ENCODE results near the gene WWC1.

Gene WWC1

GRCh38 chr5:168451565-168451964 is 160.1 kb downstream of the WWC1 start:
- TF ChIP-seq POU2F2 (IDR thresholded peaks at IDR 0.05; ENCODE audit: low read depth, low read length): no peak
- no peak for TF ChIP-seq POLR2A (IDR thresholded peaks at IDR 0.05; ENCODE audit: low read depth, low read length)
- no peak for TF ChIP-seq POLR2AphosphoS5 (IDR thresholded peaks at IDR 0.05; ENCODE audit: low read depth, low read length)
- TF ChIP-seq TAF1 (IDR thresholded peaks at IDR 0.05; ENCODE audit: low read depth, low read length): no peak
- no peak for TF ChIP-seq SPI1 (IDR thresholded peaks at IDR 0.05; ENCODE audit: low read depth, low read length)
- no peak for TF ChIP-seq PAX5 (IDR thresholded peaks at IDR 0.05; ENCODE audit: insufficient read depth, low read length, severe bottlenecking)
- FAIRE-seq (no peak), DNase-seq (ENCODE audit: insufficient read length, low spot score) (no peak)

GRCh38 chr5:168455201-168455600 is 163.8 kb downstream of the WWC1 start:
- DNase-seq (ENCODE audit: insufficient read length, low spot score): no peak
- TF ChIP-seq POU2F2 (IDR thresholded peaks at IDR 0.05; ENCODE audit: low read depth, low read length) (no peak), PAX5 (IDR thresholded peaks at IDR 0.05; ENCODE audit: insufficient read depth, low read length, severe bottlenecking) (no peak), POLR2A (IDR thresholded peaks at IDR 0.05; ENCODE audit: low read depth, low read length) (no peak)
- FAIRE-seq: no peak

- DNase-seq (ENCODE audit: insufficient read length, low spot score) (no peak), FAIRE-seq (no peak)
- TF ChIP-seq TAF1 (IDR thresholded peaks at IDR 0.05; ENCODE audit: low read depth, low read length) (no peak), POLR2A (IDR thresholded peaks at IDR 0.05; ENCODE audit: low read depth, low read length) (no peak), PAX5 (IDR thresholded peaks at IDR 0.05; ENCODE audit: insufficient read depth, low read length, severe bottlenecking) (no peak), SPI1 (IDR thresholded peaks at IDR 0.05; ENCODE audit: low read depth, low read length) (no peak), POLR2AphosphoS5 (IDR thresholded peaks at IDR 0.05; ENCODE audit: low read depth, low read length) (no peak), POU2F2 (IDR thresholded peaks at IDR 0.05; ENCODE audit: low read depth, low read length) (no peak)
These were observed 166.1 kb downstream of the WWC1 start for GRCh38 chr5:168457542-168457941.

GRCh38 chr5:168460606-168461005 is 169.2 kb downstream of the WWC1 start:
- DNase-seq (ENCODE audit: insufficient read length, low spot score): no peak
- no peak for TF ChIP-seq POLR2A (IDR thresholded peaks at IDR 0.05; ENCODE audit: low read depth, low read length)
- TF ChIP-seq TAF1 (IDR thresholded peaks at IDR 0.05; ENCODE audit: low read depth, low read length): no peak
- no peak for TF ChIP-seq POLR2AphosphoS5 (IDR thresholded peaks at IDR 0.05; ENCODE audit: low read depth, low read length)
- no peak for TF ChIP-seq SPI1 (IDR thresholded peaks at IDR 0.05; ENCODE audit: low read depth, low read length)
- TF ChIP-seq PAX5 (IDR thresholded peaks at IDR 0.05; ENCODE audit: insufficient read depth, low read length, severe bottlenecking): no peak
- TF ChIP-seq POU2F2 (IDR thresholded peaks at IDR 0.05; ENCODE audit: low read depth, low read length): no peak
- no peak for FAIRE-seq

GRCh38 chr5:168463081-168463480 is 171.6 kb downstream of the WWC1 start:
- TF ChIP-seq SPI1 (IDR thresholded peaks at IDR 0.05; ENCODE audit: low read depth, low read length) (no peak), POU2F2 (IDR thresholded peaks at IDR 0.05; ENCODE audit: low read depth, low read length) (no peak), PAX5 (IDR thresholded peaks at IDR 0.05; ENCODE audit: insufficient read depth, low read length, severe bottlenecking) (no peak), POLR2AphosphoS5 (IDR thresholded peaks at IDR 0.05; ENCODE audit: low read depth, low read length) (no peak), POLR2A (IDR thresholded peaks at IDR 0.05; ENCODE audit: low read depth, low read length) (no peak), TAF1 (IDR thresholded peaks at IDR 0.05; ENCODE audit: low read depth, low read length) (no peak)
- DNase-seq (ENCODE audit: insufficient read length, low spot score) (no peak), FAIRE-seq (no peak)

GRCh38 chr5:168464214-168464613 is 172.8 kb downstream of the WWC1 start:
- no peak for FAIRE-seq
- no peak for DNase-seq (ENCODE audit: insufficient read length, low spot score)
- no peak for TF ChIP-seq PAX5 (IDR thresholded peaks at IDR 0.05; ENCODE audit: insufficient read depth, low read length, severe bottlenecking)
- TF ChIP-seq TAF1 (IDR thresholded peaks at IDR 0.05; ENCODE audit: low read depth, low read length): no peak
- TF ChIP-seq POU2F2 (IDR thresholded peaks at IDR 0.05; ENCODE audit: low read depth, low read length): no peak
- TF ChIP-seq SPI1 (IDR thresholded peaks at IDR 0.05; ENCODE audit: low read depth, low read length): no peak
- no peak for TF ChIP-seq POLR2AphosphoS5 (IDR thresholded peaks at IDR 0.05; ENCODE audit: low read depth, low read length)
- TF ChIP-seq POLR2A (IDR thresholded peaks at IDR 0.05; ENCODE audit: low read depth, low read length): no peak

GRCh38 chr5:168464641-168465040 is 173.2 kb downstream of the WWC1 start:
- TF ChIP-seq PAX5 (IDR thresholded peaks at IDR 0.05; ENCODE audit: insufficient read depth, low read length, severe bottlenecking) (no peak), POU2F2 (IDR thresholded peaks at IDR 0.05; ENCODE audit: low read depth, low read length) (no peak), SPI1 (IDR thresholded peaks at IDR 0.05; ENCODE audit: low read depth, low read length) (no peak), TAF1 (IDR thresholded peaks at IDR 0.05; ENCODE audit: low read depth, low read length) (no peak), POLR2AphosphoS5 (IDR thresholded peaks at IDR 0.05; ENCODE audit: low read depth, low read length) (no peak), POLR2A (IDR thresholded peaks at IDR 0.05; ENCODE audit: low read depth, low read length) (no peak)
- DNase-seq (ENCODE audit: insufficient read length, low spot score) (no peak), FAIRE-seq (no peak)

- no peak for DNase-seq (ENCODE audit: insufficient read length, low spot score)
- no peak for FAIRE-seq
- TF ChIP-seq PAX5 (IDR thresholded peaks at IDR 0.05; ENCODE audit: insufficient read depth, low read length, severe bottlenecking) (no peak), POU2F2 (IDR thresholded peaks at IDR 0.05; ENCODE audit: low read depth, low read length) (no peak), TAF1 (IDR thresholded peaks at IDR 0.05; ENCODE audit: low read depth, low read length) (no peak), POLR2A (IDR thresholded peaks at IDR 0.05; ENCODE audit: low read depth, low read length) (no peak)
These were observed 176.4 kb downstream of the WWC1 start for GRCh38 chr5:168467755-168468330.

GRCh38 chr5:168468836-168469235 is 177.4 kb downstream of the WWC1 start:
- FAIRE-seq (no peak), DNase-seq (ENCODE audit: insufficient read length, low spot score) (no peak)
- TF ChIP-seq POLR2A (IDR thresholded peaks at IDR 0.05; ENCODE audit: low read depth, low read length) (no peak), PAX5 (IDR thresholded peaks at IDR 0.05; ENCODE audit: insufficient read depth, low read length, severe bottlenecking) (no peak), SPI1 (IDR thresholded peaks at IDR 0.05; ENCODE audit: low read depth, low read length) (no peak), POU2F2 (IDR thresholded peaks at IDR 0.05; ENCODE audit: low read depth, low read length) (no peak), POLR2AphosphoS5 (IDR thresholded peaks at IDR 0.05; ENCODE audit: low read depth, low read length) (no peak), TAF1 (IDR thresholded peaks at IDR 0.05; ENCODE audit: low read depth, low read length) (no peak)

- FAIRE-seq (no peak), DNase-seq (ENCODE audit: insufficient read length, low spot score) (no peak)
- TF ChIP-seq POLR2A (IDR thresholded peaks at IDR 0.05; ENCODE audit: low read depth, low read length) (no peak), SPI1 (IDR thresholded peaks at IDR 0.05; ENCODE audit: low read depth, low read length) (no peak), POLR2AphosphoS5 (IDR thresholded peaks at IDR 0.05; ENCODE audit: low read depth, low read length) (no peak), TAF1 (IDR thresholded peaks at IDR 0.05; ENCODE audit: low read depth, low read length) (no peak), PAX5 (IDR thresholded peaks at IDR 0.05; ENCODE audit: insufficient read depth, low read length, severe bottlenecking) (no peak), POU2F2 (IDR thresholded peaks at IDR 0.05; ENCODE audit: low read depth, low read length) (no peak)
These were observed 178.4 kb downstream of the WWC1 start for GRCh38 chr5:168469816-168470215.

Data from GM12891 (cell line).